H9 (cell line): ENCODE measurements around the gene KIF6. TPM values are rescaled to one million over a fixed set of nuclear protein-coding genes. Genes with fewer than 3 reads are reported as not detected.
A peak's percentile ranks its signal among the peaks of the same experiment; 100 is the strongest.

Source experiments
- DNase-seq: peaks from one replicate; pipeline ENCODE4 v3.0.0-alpha.2; 2017
- H2AFZ ChIP-seq: one replicate; pipeline ENCODE4 v1.6.1; 2013; ENCODE audit warnings: mild to moderate bottlenecking, low read length, control low read depth, moderate library complexity
- H2AK5ac ChIP-seq: 2 replicates; pipeline ENCODE4 v1.6.1; 2013; ENCODE audit warnings: low read length, control low read depth, mixed read lengths; ENCODE audit not compliant: insufficient read length
- H2BK120ac ChIP-seq: one replicate; pipeline ENCODE4 v1.6.1; 2013; ENCODE audit warnings: low read depth, mild to moderate bottlenecking, low read length, control low read depth, inconsistent platforms; ENCODE audit not compliant: poor library complexity, severe bottlenecking
- H2BK12ac ChIP-seq: 2 replicates; pipeline ENCODE4 v1.6.1; 2013; ENCODE audit warnings: low read length, control low read depth, mixed read lengths, low read depth; ENCODE audit not compliant: insufficient read length
- H2BK15ac ChIP-seq: 2 replicates; pipeline ENCODE4 v1.6.1; 2013; ENCODE audit warnings: low read depth, low read length, control low read depth
- H2BK20ac ChIP-seq: one replicate; pipeline ENCODE4 v1.6.1; 2013; ENCODE audit warnings: low read depth, mild to moderate bottlenecking, low read length, control low read depth, inconsistent platforms; ENCODE audit not compliant: poor library complexity, severe bottlenecking
- H2BK5ac ChIP-seq: 2 replicates; pipeline ENCODE4 v1.6.1; 2013; ENCODE audit warnings: low read length, control low read depth, mixed read lengths; ENCODE audit not compliant: insufficient read length
- H3K14ac ChIP-seq: 2 replicates; pipeline ENCODE4 v1.6.1; 2013; ENCODE audit warnings: low read length, control low read depth; ENCODE audit not compliant: insufficient read depth
- H3K18ac ChIP-seq: 2 replicates; pipeline ENCODE4 v1.6.1; 2013; ENCODE audit warnings: low read depth, mild to moderate bottlenecking, mixed read lengths, low read length, control low read depth; ENCODE audit not compliant: insufficient read length
- H3K23ac ChIP-seq: 2 replicates; pipeline ENCODE4 v1.6.1; 2013; ENCODE audit warnings: low read length, control low read depth, mixed read lengths, low read depth; ENCODE audit not compliant: insufficient read length
- H3K23me2 ChIP-seq: 2 replicates; pipeline ENCODE4 v1.6.1; 2013; ENCODE audit warnings: low read depth, mild to moderate bottlenecking, mixed read lengths, low read length, control low read depth; ENCODE audit not compliant: insufficient read length, poor library complexity, severe bottlenecking
- H3K27ac ChIP-seq: 2 replicates; pipeline ENCODE4 v1.5.1; 2013; ENCODE audit warnings: low read length, control low read depth, mixed read lengths, low read depth; ENCODE audit not compliant: insufficient read length
- H3K27me3 ChIP-seq: 2 replicates; pipeline ENCODE4 v1.6.1; 2013; ENCODE audit warnings: low read length, control low read depth, inconsistent platforms; ENCODE audit not compliant: insufficient read depth
- H3K4ac ChIP-seq: 2 replicates; pipeline ENCODE4 v1.6.1; 2013; ENCODE audit warnings: low read depth, mild to moderate bottlenecking, control low read depth, inconsistent platforms, low read length, moderate library complexity
- H3K4me1 ChIP-seq: 2 replicates; pipeline ENCODE4 v1.6.1; 2013; ENCODE audit warnings: low read length, control low read depth, inconsistent platforms; ENCODE audit not compliant: insufficient read depth
- H3K4me2 ChIP-seq: 2 replicates; pipeline ENCODE4 v1.6.1; 2013; ENCODE audit warnings: low read length, control low read depth, mixed read lengths; ENCODE audit not compliant: insufficient read length, insufficient read depth
- H3K56ac ChIP-seq: 2 replicates; pipeline ENCODE4 v1.6.1; 2013; ENCODE audit warnings: low read depth, mild to moderate bottlenecking, mixed read lengths, low read length, control low read depth; ENCODE audit not compliant: insufficient read length
- H3K79me1 ChIP-seq: 2 replicates; pipeline ENCODE4 v1.6.1; 2013; ENCODE audit warnings: low read depth, mild to moderate bottlenecking, moderate library complexity, low read length, control low read depth, inconsistent platforms; ENCODE audit not compliant: insufficient read depth, poor library complexity, severe bottlenecking
- H3K79me2 ChIP-seq: 2 replicates; pipeline ENCODE4 v1.6.1; 2013; ENCODE audit warnings: low read length, control low read depth, inconsistent platforms; ENCODE audit not compliant: insufficient read depth
- H3K9ac ChIP-seq: 2 replicates; pipeline ENCODE4 v1.6.1; 2013; ENCODE audit warnings: low read length, control low read depth, mixed read lengths; ENCODE audit not compliant: insufficient read length; ENCODE audit errors: extremely low read depth
- H3K9me3 ChIP-seq: one replicate; pipeline ENCODE4 v1.6.1; 2013; ENCODE audit warnings: low read depth, low read length, inconsistent platforms; ENCODE audit not compliant: control insufficient read depth
- H3T11ph ChIP-seq: one replicate; pipeline ENCODE4 v1.6.1; 2013; ENCODE audit warnings: mild to moderate bottlenecking, low read length, control low read depth, inconsistent platforms
- H4K20me1 ChIP-seq: one replicate; pipeline ENCODE4 v1.6.1; 2013; ENCODE audit not compliant: control insufficient read depth, insufficient read length, insufficient read depth
- H4K5ac ChIP-seq: 2 replicates; pipeline ENCODE4 v1.6.1; 2013; ENCODE audit warnings: low read depth, mild to moderate bottlenecking, mixed read lengths, low read length, control low read depth; ENCODE audit not compliant: insufficient read length
- H4K8ac ChIP-seq: replicated peaks from 2 replicates; pipeline ENCODE4 v1.6.1; 2013; ENCODE audit warnings: low read length, control low read depth, mixed read lengths, low read depth; ENCODE audit not compliant: insufficient read length
- H4K91ac ChIP-seq: 2 replicates; pipeline ENCODE4 v1.6.1; 2013; ENCODE audit warnings: low read depth, mild to moderate bottlenecking, moderate library complexity, mixed read lengths, low read length, control low read depth; ENCODE audit not compliant: insufficient read length
- H3K27ac Mint-ChIP-seq, 3 experiments: 2 replicates in 2 of 3; 3 replicates in 1 of 3; pipeline ENCODE4 v1.8.0; 2020 to 2021; ENCODE audit warnings: mixed read lengths in 3 of 3, mild to moderate bottlenecking in 1 of 3, moderate library complexity in 1 of 3
- H3K27me3 Mint-ChIP-seq: 2 replicates; pipeline ENCODE4 v1.8.0; 2021; ENCODE audit warnings: low read depth, mild to moderate bottlenecking, moderate library complexity, mixed read lengths
- H3K36me3 Mint-ChIP-seq, 3 experiments: 2 replicates in 2 of 3; 3 replicates in 1 of 3; pipeline ENCODE4 v1.8.0; 2020 to 2021; ENCODE audit warnings: low read depth in 3 of 3, mixed read lengths in 3 of 3; ENCODE audit not compliant: insufficient read depth in 1 of 3
- H3K4me1 Mint-ChIP-seq, 2 experiments: 2 replicates each; pipeline ENCODE4 v1.8.0; 2020; ENCODE audit warnings: mixed read lengths in 2 of 2
- H3K4me3 Mint-ChIP-seq, 2 experiments: 2 replicates in 1 of 2; 3 replicates in 1 of 2; pipeline ENCODE4 v1.8.0; 2020 to 2021; ENCODE audit warnings: mild to moderate bottlenecking in 2 of 2, mixed read lengths in 2 of 2, moderate library complexity in 1 of 2
- H3K9me3 Mint-ChIP-seq, 2 experiments: 2 replicates in 1 of 2; 3 replicates in 1 of 2; pipeline ENCODE4 v1.8.0; 2020; ENCODE audit warnings: mild to moderate bottlenecking in 2 of 2, mixed read lengths in 2 of 2, moderate library complexity in 1 of 2
- WGBS: extraction: QIAGEN DNeasy Blood & Tissue Kit; methylation state at CpG from one replicate; pipeline ENCODE4 v1.1.7; 2013; ENCODE audit warnings: missing lambda C conversion rate, low lambda C conversion rate, mixed read lengths; ENCODE audit not compliant: insufficient read length; ENCODE audit errors: extremely low coverage; 5-methylcytosine and 5-hydroxymethylcytosine counted together
- total RNA-seq: library from RNA; stranded (reverse); gene quantifications from 2 replicates; pipeline ENCODE4 v1.2.1, GENCODE V29; 2021
- TF ChIP-seq, protein P1 (sequence below): fragments of 200-600 bp; sonication (generic); conservative IDR thresholded peaks from 3 replicates; pipeline ENCODE4 v1.8.0; 2021; ENCODE audit warnings: antibody characterized with exemption, mild to moderate bottlenecking

KIF6 gene
- total RNA-seq, 1 experiment from 2014 or later: 0.63 TPM

DNA sequence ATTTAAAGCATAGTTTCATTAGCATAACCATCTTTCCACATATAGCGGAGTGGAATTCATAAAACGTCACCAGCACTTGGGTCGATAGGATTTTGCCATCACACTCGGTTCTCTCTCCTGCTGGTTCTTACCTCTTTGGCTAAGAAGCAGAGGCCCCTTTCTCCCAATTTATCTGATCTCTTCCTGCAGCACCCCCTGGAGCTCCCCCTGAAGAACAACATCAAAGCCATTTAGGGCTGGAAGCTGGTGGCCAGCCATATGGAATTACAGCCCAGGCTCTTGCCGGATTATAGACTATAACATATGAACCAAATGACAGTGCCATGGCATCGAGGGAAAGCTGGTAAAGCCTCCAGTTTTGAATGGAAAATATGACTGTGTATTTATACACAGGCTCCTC is 6.4 kb upstream of the KIF6 start:
- no peak overlapping the region for H4K8ac ChIP-seq
- no peak overlapping the region for H3K4me2 ChIP-seq
- H2AFZ ChIP-seq: no peak overlapping the region
- H3K27ac ChIP-seq: no peak overlapping the region
- Mint-ChIP-seq H3K36me3 (peaks cover 2 to 10% (median 3%) of the 10 kb centered on the region in 3 experiments; a peak in 4 of 7 replicates), H3K4me1 (peaks cover 29 to 38% of the 10 kb centered on the region in 2 experiments), H3K4me3 (no peak overlapping the region), H3K27ac (no peak overlapping the region), H3K9me3 (peaks cover 8 to 9% of the 10 kb centered on the region in 2 experiments), H3K27me3 (no peaks in the 10 kb centered on the region)
- H3K4ac ChIP-seq: no peak overlapping the region
- H3K4me1 ChIP-seq: peaks cover 10% of the 10 kb centered on the region; the same call in 1 of the 2 replicates
- no peak overlapping the region for H3T11ph ChIP-seq
- no peak overlapping the region for H2BK15ac ChIP-seq
- H3K14ac ChIP-seq: no peak overlapping the region
- no peaks in the 10 kb centered on the region for H4K20me1 ChIP-seq
- H3K56ac ChIP-seq: no peak overlapping the region
- H2BK120ac ChIP-seq: no peak overlapping the region
- H2BK12ac ChIP-seq: no peak overlapping the region
- H3K9ac ChIP-seq: no peak overlapping the region
- no peak overlapping the region for H3K18ac ChIP-seq
- no peak overlapping the region for H3K23ac ChIP-seq
- no peaks in the 10 kb centered on the region for H3K79me2 ChIP-seq
- H4K5ac ChIP-seq: no peak overlapping the region
- no peaks in the 10 kb centered on the region for H3K9me3 ChIP-seq
- no CpG with 5 or more reads among the region's 6 CpGs for WGBS
- no peak overlapping the region for H2BK5ac ChIP-seq
- no peak overlapping the region for H2AK5ac ChIP-seq
- TF ChIP-seq, protein P1, sequence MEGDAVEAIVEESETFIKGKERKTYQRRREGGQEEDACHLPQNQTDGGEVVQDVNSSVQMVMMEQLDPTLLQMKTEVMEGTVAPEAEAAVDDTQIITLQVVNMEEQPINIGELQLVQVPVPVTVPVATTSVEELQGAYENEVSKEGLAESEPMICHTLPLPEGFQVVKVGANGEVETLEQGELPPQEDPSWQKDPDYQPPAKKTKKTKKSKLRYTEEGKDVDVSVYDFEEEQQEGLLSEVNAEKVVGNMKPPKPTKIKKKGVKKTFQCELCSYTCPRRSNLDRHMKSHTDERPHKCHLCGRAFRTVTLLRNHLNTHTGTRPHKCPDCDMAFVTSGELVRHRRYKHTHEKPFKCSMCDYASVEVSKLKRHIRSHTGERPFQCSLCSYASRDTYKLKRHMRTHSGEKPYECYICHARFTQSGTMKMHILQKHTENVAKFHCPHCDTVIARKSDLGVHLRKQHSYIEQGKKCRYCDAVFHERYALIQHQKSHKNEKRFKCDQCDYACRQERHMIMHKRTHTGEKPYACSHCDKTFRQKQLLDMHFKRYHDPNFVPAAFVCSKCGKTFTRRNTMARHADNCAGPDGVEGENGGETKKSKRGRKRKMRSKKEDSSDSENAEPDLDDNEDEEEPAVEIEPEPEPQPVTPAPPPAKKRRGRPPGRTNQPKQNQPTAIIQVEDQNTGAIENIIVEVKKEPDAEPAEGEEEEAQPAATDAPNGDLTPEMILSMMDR: peak; percentile 55; the same call in 2 of the 3 replicates
- DNase-seq: peak; percentile 51
- no peaks in the 10 kb centered on the region for H3K23me2 ChIP-seq
- no peaks in the 10 kb centered on the region for H3K27me3 ChIP-seq
- H4K91ac ChIP-seq: no peak overlapping the region
- no peaks in the 10 kb centered on the region for H3K79me1 ChIP-seq
- no peak overlapping the region for H2BK20ac ChIP-seq
